ENCODE data around the gene SPHKAP.

GRCh38 chr2:228066126-228066798 is 115.2 kb downstream of the SPHKAP start:
- no peak for TF ChIP-seq SIN3B (IDR thresholded peaks at IDR 0.05; ENCODE audit: low read length)
- TF ChIP-seq ZNF687 (CRISPR knock-in tag; IDR thresholded peaks at IDR 0.05): no peak
- TF ChIP-seq ZNF230 (CRISPR knock-in tag; IDR thresholded peaks at IDR 0.05): no peak
- TF ChIP-seq PAWR (CRISPR knock-in tag; IDR thresholded peaks at IDR 0.05; ENCODE audit: borderline replicate concordance): no peak
- TF ChIP-seq, protein P1, sequence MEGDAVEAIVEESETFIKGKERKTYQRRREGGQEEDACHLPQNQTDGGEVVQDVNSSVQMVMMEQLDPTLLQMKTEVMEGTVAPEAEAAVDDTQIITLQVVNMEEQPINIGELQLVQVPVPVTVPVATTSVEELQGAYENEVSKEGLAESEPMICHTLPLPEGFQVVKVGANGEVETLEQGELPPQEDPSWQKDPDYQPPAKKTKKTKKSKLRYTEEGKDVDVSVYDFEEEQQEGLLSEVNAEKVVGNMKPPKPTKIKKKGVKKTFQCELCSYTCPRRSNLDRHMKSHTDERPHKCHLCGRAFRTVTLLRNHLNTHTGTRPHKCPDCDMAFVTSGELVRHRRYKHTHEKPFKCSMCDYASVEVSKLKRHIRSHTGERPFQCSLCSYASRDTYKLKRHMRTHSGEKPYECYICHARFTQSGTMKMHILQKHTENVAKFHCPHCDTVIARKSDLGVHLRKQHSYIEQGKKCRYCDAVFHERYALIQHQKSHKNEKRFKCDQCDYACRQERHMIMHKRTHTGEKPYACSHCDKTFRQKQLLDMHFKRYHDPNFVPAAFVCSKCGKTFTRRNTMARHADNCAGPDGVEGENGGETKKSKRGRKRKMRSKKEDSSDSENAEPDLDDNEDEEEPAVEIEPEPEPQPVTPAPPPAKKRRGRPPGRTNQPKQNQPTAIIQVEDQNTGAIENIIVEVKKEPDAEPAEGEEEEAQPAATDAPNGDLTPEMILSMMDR (CRISPR knock-in tag; IDR thresholded peaks at IDR 0.05): no peak
- TF ChIP-seq NFE2L1 (CRISPR knock-in tag; IDR thresholded peaks at IDR 0.05; ENCODE audit: borderline replicate concordance): no peak
- no peak for TF ChIP-seq POLR2A (IDR thresholded peaks at IDR 0.05; ENCODE audit: insufficient read depth in 1 of 2, low read depth in 2 of 2, low read length in 2 of 2)
- TF ChIP-seq ZFAT (CRISPR knock-in tag; conservative IDR thresholded peaks at IDR 0.05): no peak
